Breast epithelium (tissue), 3 donors: ENCODE results near the gene THADA.

Experiments
- POLR2A ChIP-seq: fragments of 450-650 bp; IDR thresholded peaks from one replicate; pipeline ENCODE4 v1.6.1; 2016; ENCODE audit warnings: antibody characterized with exemption, mild to moderate bottlenecking, moderate library complexity
- TF ChIP-seq, protein P1 (sequence below), 3 donors: fragments of 450-650 bp; IDR thresholded peaks; one replicate each; pipeline ENCODE4 v1.5.1; 2016 to 2017; ENCODE audit warnings: antibody characterized with exemption in 3 of 3, mild to moderate bottlenecking in 3 of 3, moderate library complexity in 3 of 3

DNA sequence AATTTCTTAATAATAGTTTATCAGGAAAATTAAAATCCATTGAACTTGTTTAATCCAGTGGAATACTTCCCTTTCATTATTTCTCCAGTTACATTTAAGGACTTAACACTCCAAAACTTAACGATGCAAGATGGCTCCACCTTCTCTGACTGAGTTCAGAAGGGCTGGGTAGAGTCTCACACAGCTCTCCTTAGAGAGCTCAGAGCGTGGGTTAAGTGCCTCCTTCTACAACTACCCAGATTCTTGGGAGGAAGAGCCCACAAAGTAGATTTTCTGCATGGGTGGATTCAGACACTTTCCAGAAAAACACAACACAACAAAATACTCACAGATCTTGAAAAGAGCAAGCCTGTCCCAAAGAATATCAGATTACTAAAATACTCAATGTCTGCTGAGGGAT, 130.6 kb downstream of the THADA start:
- TF ChIP-seq, protein P1, sequence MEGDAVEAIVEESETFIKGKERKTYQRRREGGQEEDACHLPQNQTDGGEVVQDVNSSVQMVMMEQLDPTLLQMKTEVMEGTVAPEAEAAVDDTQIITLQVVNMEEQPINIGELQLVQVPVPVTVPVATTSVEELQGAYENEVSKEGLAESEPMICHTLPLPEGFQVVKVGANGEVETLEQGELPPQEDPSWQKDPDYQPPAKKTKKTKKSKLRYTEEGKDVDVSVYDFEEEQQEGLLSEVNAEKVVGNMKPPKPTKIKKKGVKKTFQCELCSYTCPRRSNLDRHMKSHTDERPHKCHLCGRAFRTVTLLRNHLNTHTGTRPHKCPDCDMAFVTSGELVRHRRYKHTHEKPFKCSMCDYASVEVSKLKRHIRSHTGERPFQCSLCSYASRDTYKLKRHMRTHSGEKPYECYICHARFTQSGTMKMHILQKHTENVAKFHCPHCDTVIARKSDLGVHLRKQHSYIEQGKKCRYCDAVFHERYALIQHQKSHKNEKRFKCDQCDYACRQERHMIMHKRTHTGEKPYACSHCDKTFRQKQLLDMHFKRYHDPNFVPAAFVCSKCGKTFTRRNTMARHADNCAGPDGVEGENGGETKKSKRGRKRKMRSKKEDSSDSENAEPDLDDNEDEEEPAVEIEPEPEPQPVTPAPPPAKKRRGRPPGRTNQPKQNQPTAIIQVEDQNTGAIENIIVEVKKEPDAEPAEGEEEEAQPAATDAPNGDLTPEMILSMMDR (IDR thresholded peaks at IDR 0.05) = no peak
- no peak for TF ChIP-seq POLR2A
